Mesenteric fat pad (tissue), 1 donor: ENCODE results near the gene MATR3. TPM values are rescaled to one million over a fixed set of nuclear protein-coding genes. Genes with fewer than 3 reads are reported as not detected.

Source experiments
- DNase-seq: peaks from one replicate; pipeline ENCODE4 v3.0.0-alpha.2; 2020; ENCODE audit warnings: low spot score
- total RNA-seq: library from RNA; stranded (reverse); fragmentation: NEBNext Ultra II Directional; extraction: Animal tissue kit (Norgen Biotek cat#: 25700); gene quantifications from one replicate; pipeline ENCODE4 v1.2.1, GENCODE V29; 2021
- donor health status: DM: yes; HTN: yes; CAD: no.

MATR3 gene
- total RNA-seq, 1 donor from 2014 or later: 115 TPM

DNA sequence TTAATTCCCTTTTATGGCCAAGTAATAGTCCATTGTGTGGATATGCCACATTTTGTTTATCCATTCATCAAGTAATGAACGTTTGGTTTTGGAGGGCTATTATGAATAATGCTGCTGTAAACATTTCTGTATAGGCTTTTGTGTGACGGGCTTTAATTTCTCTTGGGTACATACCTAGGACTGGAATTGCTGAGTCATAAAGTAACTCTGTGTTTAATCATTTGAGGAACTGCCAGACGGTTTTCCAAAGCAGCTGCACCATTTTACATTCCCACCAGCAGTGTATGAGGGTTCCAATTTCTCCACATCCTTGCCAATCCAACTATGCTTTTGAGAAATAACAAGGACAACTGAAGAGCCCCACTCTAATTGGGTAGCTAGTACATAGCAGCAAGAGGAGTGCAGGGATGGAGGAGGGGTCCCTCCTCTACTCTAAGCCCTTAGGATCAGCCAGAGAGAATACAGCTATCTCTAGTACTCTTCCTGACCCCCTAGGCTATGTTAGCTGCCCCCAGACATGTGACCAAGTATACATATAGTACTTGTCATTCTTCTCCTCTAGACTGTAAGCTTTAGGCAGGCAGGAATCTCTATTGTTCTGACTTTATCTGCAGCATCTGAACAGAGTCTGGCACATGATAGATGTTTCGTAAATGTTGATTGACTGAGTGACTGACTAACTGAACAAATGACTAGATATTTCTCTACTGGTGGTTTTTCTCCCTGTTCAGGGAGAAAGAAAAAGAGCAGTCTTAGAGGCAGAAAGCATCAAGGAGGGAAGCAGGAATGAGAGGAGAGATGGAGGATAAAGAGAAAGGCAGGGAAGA is 22.1 kb upstream of the MATR3 start:
- DNase-seq: no peak

DNA sequence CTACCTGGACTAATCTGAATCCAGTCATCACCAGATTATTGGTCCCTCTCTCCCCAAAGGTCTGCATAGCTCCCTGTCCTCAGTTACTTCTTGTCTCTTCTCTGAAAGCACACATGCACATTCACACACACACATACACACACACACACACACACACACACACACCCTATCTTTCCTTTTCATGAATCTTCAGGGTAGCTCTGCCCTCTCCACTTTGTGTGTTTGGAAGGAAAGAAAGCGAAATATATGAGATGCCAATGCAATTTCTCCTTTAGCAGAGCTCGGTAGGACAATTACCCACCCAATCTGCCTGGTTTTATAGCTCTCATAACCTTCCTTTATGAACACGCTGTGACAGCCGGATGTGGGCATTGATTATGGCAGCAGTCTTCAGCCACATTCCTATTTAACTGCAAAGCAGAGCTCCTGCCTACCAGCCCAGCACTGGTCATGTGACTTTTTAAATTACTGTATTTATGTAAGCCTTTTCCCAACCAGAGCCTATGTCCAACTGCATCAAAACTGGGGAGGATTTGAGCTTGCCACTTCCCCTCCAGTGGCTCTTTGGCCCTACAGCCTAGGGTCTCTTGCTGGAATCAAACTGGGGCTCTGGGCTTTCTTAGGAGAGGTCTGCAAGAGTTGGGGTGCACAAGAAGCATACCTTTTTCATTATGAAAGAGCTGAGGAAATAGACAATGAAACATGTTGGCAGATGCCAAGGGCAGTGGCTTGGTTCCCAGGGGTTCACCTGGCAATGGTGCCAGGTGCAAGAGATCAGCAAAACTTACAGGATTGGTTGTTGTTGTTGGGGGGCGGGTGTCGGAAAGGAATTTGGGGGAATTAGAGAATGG is 20.8 kb upstream of the MATR3 start:
- no peak for DNase-seq

GRCh38 chr5:139273322-139273571 is 20.3 kb upstream of the MATR3 start:
- DNase-seq: no peak

DNA sequence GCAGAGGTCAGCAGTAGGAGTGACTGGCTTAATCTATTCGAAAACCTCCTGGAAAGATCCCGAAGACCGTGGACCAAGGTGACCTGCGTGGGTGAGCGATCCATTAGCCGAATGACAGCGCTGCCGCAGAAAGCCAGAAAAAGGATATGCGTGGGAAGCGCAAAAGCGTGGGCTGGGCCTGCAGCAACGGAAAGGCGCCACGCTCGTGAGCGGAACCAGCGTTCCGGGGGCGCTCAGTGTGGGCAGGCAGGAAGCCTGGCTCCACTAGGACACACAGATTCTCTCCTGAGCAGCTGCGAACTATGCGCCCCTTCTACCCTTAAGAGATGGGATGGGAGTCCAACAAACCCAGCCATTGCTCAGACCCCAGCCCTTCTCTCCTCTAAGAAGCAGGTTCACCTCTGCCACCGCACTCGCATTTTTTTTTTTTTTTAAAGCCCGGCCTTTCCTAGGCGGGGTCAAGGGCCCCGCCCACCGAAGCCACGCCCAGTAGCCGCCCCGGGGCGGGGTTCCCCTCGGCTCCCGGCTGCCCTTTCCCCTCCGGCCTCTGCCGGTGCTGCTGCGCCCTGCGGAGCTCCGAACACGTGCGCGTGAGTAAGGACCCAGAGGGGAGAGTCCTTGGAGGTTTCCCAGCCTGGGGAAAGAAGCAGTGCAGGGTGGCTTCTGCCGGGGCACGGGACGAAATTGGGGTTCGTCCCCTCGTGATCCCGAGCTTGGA is 19.8 kb upstream of the MATR3 start:
- peak; percentile 96 for DNase-seq

- no peak for DNase-seq
Measured at GRCh38 chr5:139275536-139275935, 18.0 kb upstream of the MATR3 start.

- no peak for DNase-seq
Measured at GRCh38 chr5:139275956-139276355, 17.6 kb upstream of the MATR3 start.

GRCh38 chr5:139276426-139276825 is 17.1 kb upstream of the MATR3 start:
- DNase-seq: no peak

GRCh38 chr5:139277171-139277570 is 16.4 kb upstream of the MATR3 start:
- DNase-seq: no peak

GRCh38 chr5:139278540-139279274 is 14.8 kb upstream of the MATR3 start:
- no peak for DNase-seq

DNA sequence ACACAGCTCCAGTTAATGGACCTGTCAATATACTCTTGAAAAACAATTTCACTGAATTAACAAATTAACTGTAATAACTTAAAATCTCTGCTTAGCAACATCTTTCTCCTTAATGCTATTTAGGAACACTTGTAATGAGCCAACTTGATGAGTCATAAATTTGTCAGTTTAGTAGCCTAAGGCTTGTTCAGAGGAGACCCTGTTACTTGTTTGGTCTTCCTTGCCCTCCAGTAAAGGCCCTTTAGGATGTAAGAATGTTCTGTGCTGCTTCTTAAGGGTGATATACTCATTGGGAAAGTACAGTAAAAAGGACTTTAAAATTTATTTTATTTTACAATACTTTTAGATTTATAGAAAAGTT is 11.4 kb upstream of the MATR3 start:
- no peak for DNase-seq

DNA sequence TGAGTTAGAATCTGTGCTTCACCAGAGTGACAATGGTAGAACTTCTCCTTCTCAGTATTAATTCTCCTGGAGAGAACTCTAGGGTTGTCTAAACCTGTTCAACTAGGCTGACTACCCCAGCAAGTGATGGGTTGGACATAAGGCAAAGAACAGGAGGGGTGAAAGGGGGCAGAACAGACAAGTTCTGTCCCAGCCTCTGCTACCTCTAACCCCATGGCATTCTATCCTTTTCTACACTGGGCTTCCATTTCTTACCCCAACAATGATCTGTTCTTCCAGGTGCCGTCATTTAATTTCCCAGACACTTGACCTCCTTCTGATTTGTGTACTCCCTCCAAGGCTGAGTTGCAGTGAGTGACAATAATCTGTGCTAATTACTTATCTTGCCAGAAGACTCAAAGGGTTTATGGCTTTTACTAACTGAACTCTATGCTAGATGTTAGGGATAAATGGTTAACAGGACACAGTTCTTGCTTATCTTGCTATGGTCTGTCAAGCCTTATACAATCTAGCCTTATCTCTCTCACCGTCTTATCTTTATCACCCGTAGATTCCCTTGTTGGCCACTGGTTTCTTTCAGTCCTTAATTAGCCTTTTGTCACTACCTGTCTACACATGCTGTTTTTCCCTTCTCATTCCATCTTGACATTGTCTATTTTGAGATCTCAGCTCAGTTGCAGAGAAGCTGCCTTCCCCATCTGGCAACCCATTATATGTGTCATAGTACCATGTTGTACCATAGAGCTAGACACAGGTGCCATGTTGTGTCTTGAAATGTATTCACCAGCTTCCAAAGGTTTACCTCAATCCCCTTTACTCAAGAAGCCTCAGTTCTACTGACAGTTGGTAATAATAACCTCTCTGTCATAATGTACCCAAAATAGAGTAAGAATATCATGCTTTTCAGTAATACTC is 10.0 kb upstream of the MATR3 start:
- no peak for DNase-seq

DNA sequence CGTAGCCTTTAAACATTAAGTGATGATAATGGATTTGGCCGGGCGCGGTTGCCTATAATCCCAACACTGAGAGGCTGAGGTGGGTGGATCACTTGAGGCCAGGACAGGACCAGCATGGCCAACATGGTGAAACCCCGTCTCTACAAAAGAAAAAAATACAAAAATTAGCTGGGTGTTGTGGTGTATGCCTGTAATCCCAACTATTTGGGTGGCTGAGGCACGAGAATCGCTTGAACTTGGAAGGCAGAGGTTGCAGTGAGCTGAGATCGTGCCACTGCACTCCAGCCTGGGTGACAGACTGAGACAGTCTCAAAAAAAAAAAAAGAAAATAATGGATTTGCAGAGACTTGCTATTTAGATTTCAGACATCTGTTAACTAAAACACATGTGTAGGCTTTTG is 9.2 kb upstream of the MATR3 start:
- no peak for DNase-seq

DNA sequence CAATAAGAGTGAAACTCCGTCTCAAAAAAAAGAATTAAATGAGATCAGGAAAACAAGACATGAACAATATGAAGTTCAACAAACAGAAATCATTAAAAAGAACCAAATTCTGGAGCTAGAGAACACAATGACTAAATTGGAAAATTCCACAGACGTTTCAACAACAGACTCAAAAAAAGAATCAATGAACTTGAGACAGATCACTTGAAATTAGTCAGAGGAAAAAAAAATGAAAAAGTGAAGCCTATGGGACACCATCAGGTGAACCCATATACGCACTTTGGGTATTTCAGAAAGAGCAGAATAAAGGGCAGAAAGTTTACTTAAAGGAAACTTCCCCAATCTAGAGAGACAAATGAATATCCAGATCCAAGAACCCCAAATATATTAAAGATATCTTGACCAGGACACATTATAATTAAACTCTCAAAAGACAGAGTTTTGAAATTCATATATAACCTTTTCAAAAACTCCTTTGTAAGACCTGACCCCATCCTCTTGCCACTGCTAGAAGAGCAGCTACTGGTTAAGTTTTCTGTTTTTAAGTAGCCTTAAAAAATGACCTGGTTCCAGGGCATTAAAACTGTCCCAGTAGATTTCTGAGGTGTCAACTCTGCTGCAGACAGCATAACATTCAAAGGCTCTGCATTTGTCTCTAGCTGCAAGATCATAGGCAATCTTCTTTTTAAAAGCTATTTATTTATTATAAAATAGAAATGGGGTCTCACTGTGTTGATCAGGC is 7.7 kb upstream of the MATR3 start:
- DNase-seq: no peak

GRCh38 chr5:139287890-139288635 is 5.5 kb upstream of the MATR3 start:
- no peak for DNase-seq

DNA sequence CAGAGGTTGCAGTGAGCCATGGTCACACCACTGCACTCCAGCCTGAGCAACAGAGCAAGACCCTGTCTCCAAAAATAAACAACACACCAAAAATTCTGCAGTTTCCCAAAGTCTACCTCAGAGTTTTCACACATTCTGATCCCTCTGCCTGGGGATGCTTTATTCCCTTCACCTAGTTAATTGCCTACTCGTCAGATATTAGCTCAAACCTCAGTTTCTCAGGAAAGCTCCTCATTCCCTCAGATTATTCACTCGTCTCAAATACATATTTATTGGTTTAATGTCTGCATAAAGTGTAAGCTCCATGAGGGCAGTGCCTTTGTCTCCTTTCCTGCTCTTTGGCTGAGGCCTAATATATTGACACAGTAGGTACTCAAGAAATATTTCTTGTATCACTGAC is 2.5 kb upstream of the MATR3 start:
- no peak for DNase-seq

DNA sequence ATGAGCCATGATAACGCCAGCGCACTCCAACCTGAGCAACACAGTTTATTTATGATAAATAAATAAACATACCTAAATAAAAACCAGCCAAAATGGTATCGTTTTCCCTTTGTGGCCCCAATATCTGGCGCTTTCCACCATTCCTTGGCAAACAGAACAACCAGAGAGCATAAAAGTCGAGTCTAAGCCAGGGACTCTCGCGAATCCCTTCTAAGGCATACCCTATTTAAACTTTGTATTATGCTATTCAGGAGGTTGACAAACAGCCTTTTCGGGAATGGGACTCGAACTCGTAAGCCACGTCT is 386 bp upstream of the MATR3 start:
- no peak for DNase-seq

DNA sequence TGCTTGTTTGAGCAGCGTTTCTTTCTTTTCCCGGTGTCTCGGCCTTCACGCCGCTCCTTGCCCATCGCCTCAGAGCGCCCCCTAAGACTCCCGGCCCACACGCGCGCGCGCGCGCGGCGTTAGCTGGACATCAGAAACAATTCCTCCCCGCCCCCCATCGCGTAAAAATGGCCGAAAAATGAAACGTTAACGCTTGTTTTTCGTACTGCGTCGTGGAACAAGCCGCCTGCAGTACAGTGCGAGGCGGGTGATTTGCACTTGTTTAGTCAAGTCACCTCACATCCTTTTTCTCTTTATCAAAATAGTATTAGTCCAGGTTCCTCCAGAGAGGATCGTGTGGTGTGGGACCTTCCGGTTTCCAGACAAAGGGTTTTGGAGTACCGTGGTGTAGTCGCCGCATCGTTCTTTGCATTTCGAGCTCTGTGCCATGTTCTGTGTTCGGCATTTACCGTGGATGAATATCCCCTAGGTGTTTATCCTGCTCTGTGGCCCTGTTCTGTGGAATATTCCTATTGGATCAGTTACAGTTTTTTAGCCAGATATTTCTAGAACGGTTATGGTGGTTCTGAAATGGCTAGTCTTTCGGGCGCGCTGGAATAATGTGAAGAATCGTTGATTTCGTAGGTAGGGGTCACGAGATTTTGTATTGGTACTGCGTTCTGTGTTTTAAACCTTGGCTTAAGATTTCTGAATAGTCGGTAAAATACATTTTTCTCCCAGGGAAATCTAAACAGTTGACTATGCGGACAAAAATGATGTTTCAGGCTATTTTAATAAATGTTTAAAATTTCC is 1.0 kb downstream of the MATR3 start:
- DNase-seq: no peak

GRCh38 chr5:139295346-139296057 is 2.0 kb downstream of the MATR3 start:
- no peak for DNase-seq
